ENCODE results near the gene TBC1D30.

Gene TBC1D30

DNA sequence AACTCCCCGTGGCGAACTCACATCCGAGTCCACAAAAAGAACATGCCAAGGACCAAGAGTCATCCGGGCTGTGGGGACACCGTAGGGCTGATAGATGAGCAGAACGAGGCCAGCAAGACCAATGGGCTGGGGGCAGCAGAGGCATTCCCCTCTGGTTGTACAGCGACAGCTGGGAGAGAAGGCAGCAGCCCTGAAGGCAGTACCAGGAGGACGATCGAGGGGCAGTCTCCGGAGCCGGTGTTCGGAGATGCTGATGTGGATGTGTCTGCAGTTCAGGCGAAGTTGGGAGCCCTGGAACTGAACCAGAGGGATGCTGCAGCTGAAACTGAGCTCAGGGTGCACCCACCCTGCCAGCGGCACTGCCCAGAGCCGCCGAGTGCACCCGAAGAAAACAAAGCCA lies 50.7 kb downstream of the TBC1D30 start:
- no peak for ATAC-seq
- TF ChIP-seq OSR1 (CRISPR knock-in tag; IDR thresholded peaks at IDR 0.05), result no peak
- TF ChIP-seq ZNF565 (CRISPR knock-in tag; conservative IDR thresholded peaks at IDR 0.05; ENCODE audit: low read depth), result no peak
- no peak for TF ChIP-seq ZNF8 (CRISPR knock-in tag; IDR thresholded peaks at IDR 0.05)
- no peak for TF ChIP-seq GLIS3 (CRISPR knock-in tag; IDR thresholded peaks at IDR 0.05)
- no peak for TF ChIP-seq SNAI2 (CRISPR knock-in tag; IDR thresholded peaks at IDR 0.05)
- no peak for TF ChIP-seq ARNTL (CRISPR knock-in tag; IDR thresholded peaks at IDR 0.05; ENCODE audit: borderline replicate concordance, low read depth)
- no peak for TF ChIP-seq ESRRG (CRISPR knock-in tag; IDR thresholded peaks at IDR 0.05)
- TF ChIP-seq ZFP30 (CRISPR knock-in tag; IDR thresholded peaks at IDR 0.05), result no peak
- no peak for TF ChIP-seq RARB (CRISPR knock-in tag; IDR thresholded peaks at IDR 0.05)
- TF ChIP-seq CSDC2 (CRISPR knock-in tag; IDR thresholded peaks at IDR 0.05), result no peak
- TF ChIP-seq BACH2 (CRISPR knock-in tag; IDR thresholded peaks at IDR 0.05; ENCODE audit: borderline replicate concordance), result no peak

DNA sequence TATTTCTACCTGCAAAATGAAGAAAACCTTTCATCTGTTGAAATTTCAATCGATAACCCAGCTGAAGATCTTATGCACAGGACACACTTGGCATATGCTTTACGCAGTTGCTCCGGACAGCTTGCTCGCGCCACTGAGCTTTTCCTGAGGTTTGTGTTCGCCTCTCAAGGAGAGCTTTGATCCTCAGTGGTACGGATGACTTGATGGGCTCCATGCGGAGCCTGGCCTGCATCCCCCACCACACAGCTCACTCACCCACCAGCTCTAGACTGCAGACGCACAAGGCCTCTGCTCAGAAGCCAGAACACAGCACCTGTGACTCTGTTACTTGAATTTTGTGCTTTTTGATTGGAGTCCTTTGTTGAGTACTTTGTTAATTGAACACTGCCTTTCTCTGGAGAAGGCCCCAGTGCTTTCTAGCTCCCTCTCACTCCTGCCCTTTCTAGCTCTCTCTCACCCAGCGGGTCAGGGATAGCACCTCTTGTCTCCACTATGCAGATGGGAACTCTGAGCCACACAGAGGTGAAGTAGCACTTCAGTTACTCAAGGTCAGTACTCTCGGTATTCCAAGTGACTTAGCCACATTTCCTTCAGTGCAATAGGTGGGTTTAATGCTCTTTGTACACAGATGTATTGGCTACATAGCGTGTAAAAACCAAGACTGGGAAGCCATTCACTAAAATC lies 52.1 kb downstream of the TBC1D30 start:
- no peak for ATAC-seq
- TF ChIP-seq TOX (CRISPR knock-in tag; IDR thresholded peaks at IDR 0.05; ENCODE audit: borderline replicate concordance) (no peak), RARB (CRISPR knock-in tag; IDR thresholded peaks at IDR 0.05) (no peak), BACH2 (CRISPR knock-in tag; IDR thresholded peaks at IDR 0.05; ENCODE audit: borderline replicate concordance) (no peak), ZFP3 (CRISPR knock-in tag; IDR thresholded peaks at IDR 0.05) (no peak), ZC3H10 (CRISPR knock-in tag; IDR thresholded peaks at IDR 0.05) (no peak), PPARA (CRISPR knock-in tag; IDR thresholded peaks at IDR 0.05; ENCODE audit: borderline replicate concordance) (no peak)
- TF ChIP-seq, protein P1, sequence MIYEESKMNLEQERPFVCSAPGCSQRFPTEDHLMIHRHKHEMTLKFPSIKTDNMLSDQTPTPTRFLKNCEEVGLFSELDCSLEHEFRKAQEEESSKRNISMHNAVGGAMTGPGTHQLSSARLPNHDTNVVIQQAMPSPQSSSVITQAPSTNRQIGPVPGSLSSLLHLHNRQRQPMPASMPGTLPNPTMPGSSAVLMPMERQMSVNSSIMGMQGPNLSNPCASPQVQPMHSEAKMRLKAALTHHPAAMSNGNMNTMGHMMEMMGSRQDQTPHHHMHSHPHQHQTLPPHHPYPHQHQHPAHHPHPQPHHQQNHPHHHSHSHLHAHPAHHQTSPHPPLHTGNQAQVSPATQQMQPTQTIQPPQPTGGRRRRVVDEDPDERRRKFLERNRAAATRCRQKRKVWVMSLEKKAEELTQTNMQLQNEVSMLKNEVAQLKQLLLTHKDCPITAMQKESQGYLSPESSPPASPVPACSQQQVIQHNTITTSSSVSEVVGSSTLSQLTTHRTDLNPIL (CRISPR knock-in tag; IDR thresholded peaks at IDR 0.05; ENCODE audit: low read depth), result no peak
- TF ChIP-seq, protein P2, sequence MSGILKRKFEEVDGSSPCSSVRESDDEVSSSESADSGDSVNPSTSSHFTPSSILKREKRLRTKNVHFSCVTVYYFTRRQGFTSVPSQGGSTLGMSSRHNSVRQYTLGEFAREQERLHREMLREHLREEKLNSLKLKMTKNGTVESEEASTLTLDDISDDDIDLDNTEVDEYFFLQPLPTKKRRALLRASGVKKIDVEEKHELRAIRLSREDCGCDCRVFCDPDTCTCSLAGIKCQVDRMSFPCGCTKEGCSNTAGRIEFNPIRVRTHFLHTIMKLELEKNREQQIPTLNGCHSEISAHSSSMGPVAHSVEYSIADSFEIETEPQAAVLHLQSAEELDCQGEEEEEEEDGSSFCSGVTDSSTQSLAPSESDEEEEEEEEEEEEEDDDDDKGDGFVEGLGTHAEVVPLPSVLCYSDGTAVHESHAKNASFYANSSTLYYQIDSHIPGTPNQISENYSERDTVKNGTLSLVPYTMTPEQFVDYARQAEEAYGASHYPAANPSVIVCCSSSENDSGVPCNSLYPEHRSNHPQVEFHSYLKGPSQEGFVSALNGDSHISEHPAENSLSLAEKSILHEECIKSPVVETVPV (CRISPR knock-in tag; IDR thresholded peaks at IDR 0.05), result no peak
- TF ChIP-seq, protein P3, sequence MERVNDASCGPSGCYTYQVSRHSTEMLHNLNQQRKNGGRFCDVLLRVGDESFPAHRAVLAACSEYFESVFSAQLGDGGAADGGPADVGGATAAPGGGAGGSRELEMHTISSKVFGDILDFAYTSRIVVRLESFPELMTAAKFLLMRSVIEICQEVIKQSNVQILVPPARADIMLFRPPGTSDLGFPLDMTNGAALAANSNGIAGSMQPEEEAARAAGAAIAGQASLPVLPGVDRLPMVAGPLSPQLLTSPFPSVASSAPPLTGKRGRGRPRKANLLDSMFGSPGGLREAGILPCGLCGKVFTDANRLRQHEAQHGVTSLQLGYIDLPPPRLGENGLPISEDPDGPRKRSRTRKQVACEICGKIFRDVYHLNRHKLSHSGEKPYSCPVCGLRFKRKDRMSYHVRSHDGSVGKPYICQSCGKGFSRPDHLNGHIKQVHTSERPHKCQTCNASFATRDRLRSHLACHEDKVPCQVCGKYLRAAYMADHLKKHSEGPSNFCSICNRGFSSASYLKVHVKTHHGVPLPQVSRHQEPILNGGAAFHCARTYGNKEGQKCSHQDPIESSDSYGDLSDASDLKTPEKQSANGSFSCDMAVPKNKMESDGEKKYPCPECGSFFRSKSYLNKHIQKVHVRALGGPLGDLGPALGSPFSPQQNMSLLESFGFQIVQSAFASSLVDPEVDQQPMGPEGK (CRISPR knock-in tag; IDR thresholded peaks at IDR 0.05; ENCODE audit: borderline replicate concordance), result no peak
- TF ChIP-seq, protein P4, sequence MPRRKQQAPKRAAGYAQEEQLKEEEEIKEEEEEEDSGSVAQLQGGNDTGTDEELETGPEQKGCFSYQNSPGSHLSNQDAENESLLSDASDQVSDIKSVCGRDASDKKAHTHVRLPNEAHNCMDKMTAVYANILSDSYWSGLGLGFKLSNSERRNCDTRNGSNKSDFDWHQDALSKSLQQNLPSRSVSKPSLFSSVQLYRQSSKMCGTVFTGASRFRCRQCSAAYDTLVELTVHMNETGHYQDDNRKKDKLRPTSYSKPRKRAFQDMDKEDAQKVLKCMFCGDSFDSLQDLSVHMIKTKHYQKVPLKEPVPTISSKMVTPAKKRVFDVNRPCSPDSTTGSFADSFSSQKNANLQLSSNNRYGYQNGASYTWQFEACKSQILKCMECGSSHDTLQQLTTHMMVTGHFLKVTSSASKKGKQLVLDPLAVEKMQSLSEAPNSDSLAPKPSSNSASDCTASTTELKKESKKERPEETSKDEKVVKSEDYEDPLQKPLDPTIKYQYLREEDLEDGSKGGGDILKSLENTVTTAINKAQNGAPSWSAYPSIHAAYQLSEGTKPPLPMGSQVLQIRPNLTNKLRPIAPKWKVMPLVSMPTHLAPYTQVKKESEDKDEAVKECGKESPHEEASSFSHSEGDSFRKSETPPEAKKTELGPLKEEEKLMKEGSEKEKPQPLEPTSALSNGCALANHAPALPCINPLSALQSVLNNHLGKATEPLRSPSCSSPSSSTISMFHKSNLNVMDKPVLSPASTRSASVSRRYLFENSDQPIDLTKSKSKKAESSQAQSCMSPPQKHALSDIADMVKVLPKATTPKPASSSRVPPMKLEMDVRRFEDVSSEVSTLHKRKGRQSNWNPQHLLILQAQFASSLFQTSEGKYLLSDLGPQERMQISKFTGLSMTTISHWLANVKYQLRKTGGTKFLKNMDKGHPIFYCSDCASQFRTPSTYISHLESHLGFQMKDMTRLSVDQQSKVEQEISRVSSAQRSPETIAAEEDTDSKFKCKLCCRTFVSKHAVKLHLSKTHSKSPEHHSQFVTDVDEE (CRISPR knock-in tag; IDR thresholded peaks at IDR 0.05), result no peak

DNA sequence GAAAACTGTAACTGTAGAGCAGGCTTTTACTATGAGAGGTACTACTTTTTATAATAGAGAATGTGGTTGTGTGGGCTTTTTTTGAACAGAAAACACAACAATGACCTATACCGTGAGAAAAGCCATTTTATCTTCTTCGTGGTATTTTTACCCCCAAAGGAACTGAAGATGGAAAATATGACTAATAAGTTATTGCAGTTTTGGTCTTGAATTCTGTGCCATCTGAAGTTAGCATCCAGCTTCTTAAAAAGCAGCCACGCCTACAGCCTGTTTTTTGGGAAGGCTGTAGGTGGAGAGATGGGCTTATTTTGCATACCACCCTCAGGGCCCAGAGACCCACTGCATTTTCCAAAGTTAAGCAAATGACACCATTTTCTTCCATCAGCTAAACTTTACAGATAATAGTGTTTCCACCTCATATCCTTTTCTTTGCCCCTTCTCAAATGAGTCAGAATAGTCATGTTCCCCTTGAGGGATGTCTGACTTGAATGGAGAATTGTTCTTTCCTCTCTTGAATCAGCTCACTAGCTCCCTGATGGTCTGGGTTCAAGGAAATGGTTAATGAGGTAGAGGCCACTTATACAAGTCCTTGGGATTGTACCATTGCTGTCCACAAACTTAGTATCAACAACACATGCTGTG lies 53.0 kb downstream of the TBC1D30 start:
- no peak for ATAC-seq
- TF ChIP-seq RARB (CRISPR knock-in tag; IDR thresholded peaks at IDR 0.05) (no peak), ZFP30 (CRISPR knock-in tag; IDR thresholded peaks at IDR 0.05) (no peak), TOX (CRISPR knock-in tag; IDR thresholded peaks at IDR 0.05; ENCODE audit: borderline replicate concordance) (no peak), ARNTL (CRISPR knock-in tag; IDR thresholded peaks at IDR 0.05; ENCODE audit: borderline replicate concordance, low read depth) (no peak), ZNF8 (CRISPR knock-in tag; IDR thresholded peaks at IDR 0.05) (no peak), OSR1 (CRISPR knock-in tag; IDR thresholded peaks at IDR 0.05) (no peak), ZC3H10 (CRISPR knock-in tag; IDR thresholded peaks at IDR 0.05) (no peak), ISL1 (CRISPR knock-in tag; IDR thresholded peaks at IDR 0.05) (no peak), TCF4 (CRISPR knock-in tag; IDR thresholded peaks at IDR 0.05; ENCODE audit: borderline replicate concordance) (no peak), CSDC2 (CRISPR knock-in tag; IDR thresholded peaks at IDR 0.05) (no peak)
- TF ChIP-seq, protein P2 (CRISPR knock-in tag; IDR thresholded peaks at IDR 0.05), result no peak
- TF ChIP-seq, protein P1 (CRISPR knock-in tag; IDR thresholded peaks at IDR 0.05; ENCODE audit: low read depth), result no peak
- TF ChIP-seq, protein P4 (CRISPR knock-in tag; IDR thresholded peaks at IDR 0.05), result no peak
